Lower leg skin (tissue), 4 donors: ENCODE data around the gene FAM171A2. TPM values are rescaled to one million over a fixed set of nuclear protein-coding genes. Genes with fewer than 3 reads are reported as not detected.

Experiments used
- DNase-seq, 2 donors: peaks; one replicate each; pipeline ENCODE4 v3.0.0-alpha.2; 2019; ENCODE audit warnings: low spot score in 2 of 2
- H3K4me3 ChIP-seq: fragments of 200-600 bp; sonication (generic); 2 replicates; pipeline ENCODE4 v1.5.1; 2017; ENCODE audit warnings: mild to moderate bottlenecking, low read depth; ENCODE audit not compliant: poor library complexity, severe bottlenecking
- POLR2A ChIP-seq, 2 donors: fragments of 450-650 bp; IDR thresholded peaks; one replicate each; pipeline ENCODE4 v1.6.1; 2016 to 2017; ENCODE audit warnings: antibody characterized with exemption in 2 of 2, mild to moderate bottlenecking in 1 of 2, moderate library complexity in 1 of 2
- WGBS, 2 donors: methylation state at CpG; one replicate each; pipeline ENCODE4 v1.1.5; 2018; 5-methylcytosine and 5-hydroxymethylcytosine counted together
- intact Hi-C: fragments of 100-400 bp; cut with DNase I; formaldehyde crosslinking; loops from one replicate; pipeline ENCODE4 v1.15.0; 2023; ENCODE audit warnings: low total_unique reads
- total RNA-seq, 4 donors: library from RNA; depleted of rRNA; stranded (reverse); fragments of >200 nt; gene quantifications; one replicate each; pipeline ENCODE4 v1.1.0, GENCODE V29; 2016
- TF ChIP-seq, protein P1 (sequence below), 3 donors: fragments of 450-650 bp; IDR thresholded peaks; one replicate each; pipeline ENCODE4 v1.5.1; 2016; ENCODE audit warnings: antibody characterized with exemption in 3 of 3, mild to moderate bottlenecking in 3 of 3, moderate library complexity in 2 of 3

The FAM171A2 gene
- total RNA-seq, 4 donors from 2014 or later, result 0.95 to 2.8 (median 2.4) TPM

DNA sequence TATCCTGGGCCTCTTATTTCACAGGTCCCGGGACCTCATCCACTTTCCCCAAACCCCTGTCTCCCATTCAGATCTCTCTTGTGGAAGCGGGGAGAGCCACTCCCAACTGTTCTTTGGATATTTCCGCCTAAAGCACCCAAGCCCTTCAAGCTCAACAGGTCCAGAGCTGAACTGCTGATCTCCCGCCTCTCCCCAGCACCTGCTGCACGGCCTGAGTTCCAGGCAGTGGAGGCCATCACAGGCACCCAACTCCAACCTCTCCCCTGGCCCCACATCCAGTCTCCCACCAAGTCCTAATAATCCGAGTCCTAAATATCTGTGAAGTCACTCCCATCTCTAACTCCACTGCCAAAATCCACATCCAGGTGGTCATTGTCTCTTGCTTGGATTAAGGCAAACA is 19.3 kb upstream of the FAM171A2 start:
- H3K4me3 ChIP-seq, result no peak overlapping the region
- DNase-seq, result no peak
- intact Hi-C loops, result no loop called here
- 80 to 84% methylated on average over 6 of the region's 6 CpGs for WGBS, 2 donors
- TF ChIP-seq, protein P1, sequence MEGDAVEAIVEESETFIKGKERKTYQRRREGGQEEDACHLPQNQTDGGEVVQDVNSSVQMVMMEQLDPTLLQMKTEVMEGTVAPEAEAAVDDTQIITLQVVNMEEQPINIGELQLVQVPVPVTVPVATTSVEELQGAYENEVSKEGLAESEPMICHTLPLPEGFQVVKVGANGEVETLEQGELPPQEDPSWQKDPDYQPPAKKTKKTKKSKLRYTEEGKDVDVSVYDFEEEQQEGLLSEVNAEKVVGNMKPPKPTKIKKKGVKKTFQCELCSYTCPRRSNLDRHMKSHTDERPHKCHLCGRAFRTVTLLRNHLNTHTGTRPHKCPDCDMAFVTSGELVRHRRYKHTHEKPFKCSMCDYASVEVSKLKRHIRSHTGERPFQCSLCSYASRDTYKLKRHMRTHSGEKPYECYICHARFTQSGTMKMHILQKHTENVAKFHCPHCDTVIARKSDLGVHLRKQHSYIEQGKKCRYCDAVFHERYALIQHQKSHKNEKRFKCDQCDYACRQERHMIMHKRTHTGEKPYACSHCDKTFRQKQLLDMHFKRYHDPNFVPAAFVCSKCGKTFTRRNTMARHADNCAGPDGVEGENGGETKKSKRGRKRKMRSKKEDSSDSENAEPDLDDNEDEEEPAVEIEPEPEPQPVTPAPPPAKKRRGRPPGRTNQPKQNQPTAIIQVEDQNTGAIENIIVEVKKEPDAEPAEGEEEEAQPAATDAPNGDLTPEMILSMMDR (IDR thresholded peaks at IDR 0.05), result no peak
- TF ChIP-seq POLR2A (IDR thresholded peaks at IDR 0.05), result no peak

DNA sequence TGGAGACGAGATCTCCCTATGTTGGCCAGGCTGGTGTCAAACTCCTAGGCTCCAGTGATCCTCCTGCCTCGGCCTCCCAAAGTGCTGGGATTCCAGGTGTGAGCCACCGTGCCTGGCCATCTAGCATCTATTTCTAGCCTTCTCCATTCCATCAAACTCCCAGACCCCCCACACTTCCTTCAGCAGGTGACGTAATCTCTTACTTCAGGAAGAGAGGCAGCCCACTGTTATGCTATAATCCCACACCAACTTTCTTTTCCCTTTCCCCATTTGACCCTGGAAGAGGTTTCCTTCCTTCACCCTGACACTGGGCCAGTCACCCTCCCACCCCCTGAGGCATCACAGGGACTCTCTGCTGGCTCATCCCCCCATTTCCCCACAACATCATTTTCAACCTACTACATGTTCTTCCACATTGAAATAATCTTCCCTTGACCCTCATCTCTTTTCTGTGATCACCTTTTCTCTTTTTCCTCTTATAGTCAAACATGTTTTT is 18.2 kb upstream of the FAM171A2 start:
- no peak overlapping the region for H3K4me3 ChIP-seq
- DNase-seq, result no peak
- WGBS, 2 donors, result 79 to 86% methylated on average over 4 of the region's 4 CpGs
- intact Hi-C loops, result no loop called here
- no peak for TF ChIP-seq POLR2A (IDR thresholded peaks at IDR 0.05)
- TF ChIP-seq, protein P1 (IDR thresholded peaks at IDR 0.05), result no peak

DNA sequence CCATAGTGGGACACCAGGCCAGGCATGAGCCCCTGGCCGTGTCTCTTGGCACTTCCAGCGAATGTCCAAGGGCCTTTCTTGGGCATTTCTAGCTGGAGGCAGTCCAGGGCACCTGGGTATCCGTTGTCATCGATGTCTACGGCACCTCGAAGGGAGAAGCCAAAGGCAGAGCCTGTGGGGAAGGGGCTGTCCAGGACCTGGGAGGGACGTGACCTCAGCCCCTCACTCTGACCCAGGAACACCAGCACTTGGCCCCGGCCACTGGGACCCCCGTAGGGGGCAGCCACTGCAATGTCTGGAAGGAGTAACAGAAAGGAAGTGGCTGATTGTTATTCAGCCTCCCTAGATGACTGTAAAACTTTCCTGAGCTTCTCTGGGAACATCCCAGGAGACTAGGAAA is 17.1 kb upstream of the FAM171A2 start:
- no peak for DNase-seq
- intact Hi-C loops, result no loop called here
- TF ChIP-seq, protein P1 (IDR thresholded peaks at IDR 0.05), result no peak
- no peak for TF ChIP-seq POLR2A (IDR thresholded peaks at IDR 0.05)
- WGBS, 2 donors, result 71 to 73% methylated on average over 9 of the region's 9 CpGs
- H3K4me3 ChIP-seq, result no peak overlapping the region

DNA sequence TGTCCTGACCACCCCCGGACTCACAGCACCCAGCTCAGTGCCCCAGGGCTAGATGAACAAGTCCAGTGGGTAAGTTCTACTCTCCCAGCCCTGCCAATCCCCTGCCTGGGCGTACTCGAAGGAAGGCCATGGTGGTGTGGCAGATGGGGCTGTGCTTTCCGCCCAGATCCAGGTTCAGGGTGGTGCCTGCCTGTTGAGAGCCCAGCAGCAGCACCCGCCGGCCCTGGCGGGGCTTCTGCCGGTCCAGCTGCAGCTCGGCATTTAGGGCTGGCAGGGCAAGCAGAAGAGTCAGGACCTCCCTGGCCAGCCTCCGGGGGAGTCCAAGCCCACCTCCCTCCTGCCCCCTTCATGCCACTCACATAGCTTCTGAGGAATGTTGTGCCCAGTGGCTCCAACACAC is 16.2 kb upstream of the FAM171A2 start:
- no peak for DNase-seq
- 86 to 88% methylated on average over 10 of the region's 10 CpGs for WGBS, 2 donors
- intact Hi-C loops, result no loop called here
- TF ChIP-seq POLR2A (IDR thresholded peaks at IDR 0.05), result no peak
- TF ChIP-seq, protein P1 (IDR thresholded peaks at IDR 0.05), result no peak
- no peak overlapping the region for H3K4me3 ChIP-seq

DNA sequence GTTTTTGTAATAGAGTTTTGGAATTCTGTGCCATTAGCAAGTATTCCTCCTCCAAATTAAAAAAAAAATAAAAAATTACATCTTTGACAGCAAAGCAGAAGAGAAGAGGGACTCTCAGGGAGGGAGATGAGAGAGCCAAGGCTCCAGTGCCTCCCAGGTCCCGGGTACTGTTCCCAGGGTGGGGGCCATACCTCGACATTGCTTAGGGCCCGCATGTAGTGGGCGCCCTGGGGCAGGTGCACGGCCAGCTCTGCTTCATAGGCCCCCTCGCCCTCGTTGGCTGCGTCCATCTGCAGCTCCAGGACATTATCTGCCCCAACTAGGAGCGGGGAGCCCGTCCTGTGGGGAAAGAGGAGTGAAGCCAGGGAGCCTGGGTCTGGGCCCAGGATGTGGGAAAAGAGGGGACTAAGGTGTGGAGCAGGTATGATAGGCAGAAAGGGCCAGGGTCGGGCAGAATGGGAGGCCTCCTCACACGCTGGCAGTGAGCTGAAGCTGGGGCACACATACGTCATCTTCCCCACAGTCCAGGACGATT is 14.6 kb upstream of the FAM171A2 start:
- WGBS, 2 donors, result 86% methylated on average over 11 to 14 of the region's 14 CpGs
- no peak for DNase-seq
- intact Hi-C loops, result no loop called here
- TF ChIP-seq, protein P1 (IDR thresholded peaks at IDR 0.05), result no peak
- TF ChIP-seq POLR2A (IDR thresholded peaks at IDR 0.05), result no peak
- H3K4me3 ChIP-seq, result no peak overlapping the region

DNA sequence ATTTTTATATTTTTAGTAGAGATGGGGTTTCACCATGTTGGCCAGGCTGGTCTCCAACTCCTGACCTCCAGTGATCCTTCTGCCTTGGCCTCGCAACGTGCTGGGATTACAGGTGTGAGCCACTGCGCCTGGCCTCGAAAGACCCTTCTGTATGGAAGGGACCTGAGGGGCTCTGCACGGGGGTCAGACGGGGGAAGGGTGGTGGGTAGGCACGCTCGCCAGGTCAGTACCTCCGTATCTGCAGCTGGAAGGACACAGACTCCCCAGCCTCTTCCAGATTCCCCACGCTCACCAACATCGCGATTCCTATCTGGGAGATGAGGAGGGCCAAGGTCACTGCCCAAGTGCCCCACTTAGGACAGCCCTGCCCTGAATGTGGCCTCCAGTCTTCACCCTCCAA is 13.1 kb upstream of the FAM171A2 start:
- H3K4me3 ChIP-seq, result no peak overlapping the region
- intact Hi-C loops, result no loop called here
- no peak for DNase-seq
- TF ChIP-seq, protein P1 (IDR thresholded peaks at IDR 0.05), result no peak
- no peak for TF ChIP-seq POLR2A (IDR thresholded peaks at IDR 0.05)
- WGBS, 2 donors, result 88 to 93% methylated on average over 12 of the region's 12 CpGs
